Endodermal cell (in vitro differentiated cells): ENCODE results near the gene KIAA1217. TPM values are rescaled to one million over a fixed set of nuclear protein-coding genes. Genes with fewer than 3 reads are reported as not detected.

ENCODE experiments used
- DNase-seq: peaks from one replicate; pipeline ENCODE4 v3.0.0-alpha.2; 2017
- H3K27ac ChIP-seq: 2 replicates; pipeline ENCODE4 v1.5.1; 2013; ENCODE audit warnings: mild to moderate bottlenecking, low read depth, low read length, moderate library complexity
- H3K27me3 ChIP-seq: 2 replicates; pipeline ENCODE4 v1.6.1; 2013; ENCODE audit warnings: mild to moderate bottlenecking, low read length, moderate library complexity; ENCODE audit not compliant: insufficient read depth, control insufficient read depth, poor library complexity, severe bottlenecking
- H3K36me3 ChIP-seq: 2 replicates; pipeline ENCODE4 v1.7.0; 2013; ENCODE audit warnings: mild to moderate bottlenecking, low read length, moderate library complexity; ENCODE audit not compliant: control insufficient read depth, insufficient read depth
- H3K4me1 ChIP-seq: one replicate; pipeline ENCODE4 v1.7.0; 2013; ENCODE audit warnings: low read length; ENCODE audit not compliant: control insufficient read depth, insufficient read depth
- H3K4me3 ChIP-seq: 2 replicates; pipeline ENCODE4 v1.5.1; 2013; ENCODE audit warnings: mild to moderate bottlenecking, low read length, moderate library complexity
- H3K9ac ChIP-seq: 2 replicates; pipeline ENCODE4 v1.6.1; 2013; ENCODE audit warnings: mild to moderate bottlenecking, low read length, moderate library complexity; ENCODE audit not compliant: poor library complexity, severe bottlenecking; ENCODE audit errors: extremely low read depth
- H3K9me3 ChIP-seq: 2 replicates; pipeline ENCODE4 v1.6.1; 2013; ENCODE audit warnings: mild to moderate bottlenecking, low read length, moderate library complexity; ENCODE audit not compliant: control insufficient read depth
- H3K27ac Mint-ChIP-seq: 2 replicates; pipeline ENCODE4 v1.8.0; 2020; ENCODE audit warnings: mixed read lengths
- H3K27me3 Mint-ChIP-seq: 2 replicates; pipeline ENCODE4 v1.8.0; 2021; ENCODE audit warnings: mild to moderate bottlenecking, mixed read lengths; ENCODE audit not compliant: insufficient read depth
- H3K36me3 Mint-ChIP-seq: 2 replicates; pipeline ENCODE4 v1.8.0; 2020; ENCODE audit warnings: low read depth, mixed read lengths
- H3K4me1 Mint-ChIP-seq: 2 replicates; pipeline ENCODE4 v1.8.0; 2020; ENCODE audit warnings: mixed read lengths
- H3K4me3 Mint-ChIP-seq: 2 replicates; pipeline ENCODE4 v1.8.0; 2020; ENCODE audit warnings: mild to moderate bottlenecking, moderate library complexity, mixed read lengths
- H3K9me3 Mint-ChIP-seq: 2 replicates; pipeline ENCODE4 v1.8.0; 2020; ENCODE audit warnings: mild to moderate bottlenecking, mixed read lengths
- CTCF ChIP-seq: fragments of 200-600 bp; sonication (generic); conservative IDR thresholded peaks from 2 replicates; pipeline ENCODE4 v1.5.0; 2021; ENCODE audit warnings: antibody characterized with exemption, mild to moderate bottlenecking
- WGBS, 2 experiments: methylation state at CpG; one replicate each; pipeline versions ENCODE4 v1.1.5 to v1.1.7; 2013; ENCODE audit warnings: missing lambda C conversion rate in 2 of 2, mixed read lengths in 1 of 2; ENCODE audit not compliant: insufficient coverage in 1 of 2, insufficient read length in 1 of 2; 5-methylcytosine and 5-hydroxymethylcytosine counted together
- total RNA-seq, 2 donors: library from RNA; stranded (reverse); fragmentation: NEBNext Ultra II Directional in 1 of 2; extraction: Animal tissue kit (Norgen Biotek cat#: 25700) in 1 of 2; gene quantifications; 2 replicates in 1 of 2; 3 replicates in 1 of 2; pipeline ENCODE4 v1.2.1, GENCODE V29; 2021

KIAA1217 gene
- total RNA-seq, 2 donors from 2014 or later: 25.4 to 27.2 TPM

GRCh38 chr10:24303522-24304310 is 94.8 kb downstream of the KIAA1217 start:
- TF ChIP-seq CTCF: no peak
- Histone ChIP-seq H3K4me3 (no peak overlapping the region), H3K4me1 (no peaks in the 10 kb centered on the region), H3K27me3 (no peaks in the 10 kb centered on the region), H3K9ac (no peak overlapping the region), H3K27ac (no peak overlapping the region), H3K36me3 (no peaks in the 10 kb centered on the region), H3K9me3 (no peaks in the 10 kb centered on the region)
- Mint-ChIP-seq H3K4me3 (no peak overlapping the region), H3K27ac (peak overlapping the region; percentile 33), H3K36me3 (peaks cover 2% of the 10 kb centered on the region), H3K27me3 (no peaks in the 10 kb centered on the region), H3K9me3 (no peaks in the 10 kb centered on the region), H3K4me1 (peaks cover 11% of the 10 kb centered on the region)
- 81 to 91% methylated on average over 5 to 8 of the region's 8 CpGs for WGBS, 2 experiments
- no peak for DNase-seq

- Mint-ChIP-seq H3K4me3 (no peak overlapping the region), H3K36me3 (peaks cover 2% of the 10 kb centered on the region), H3K27me3 (no peaks in the 10 kb centered on the region), H3K27ac (no peak overlapping the region), H3K9me3 (no peaks in the 10 kb centered on the region), H3K4me1 (peaks cover 11% of the 10 kb centered on the region)
- no peak for TF ChIP-seq CTCF
- DNase-seq: no peak
- no peaks in the 10 kb centered on the region for H3K27me3 ChIP-seq
- H3K27ac ChIP-seq: no peak overlapping the region
- H3K4me1 ChIP-seq: no peaks in the 10 kb centered on the region
- no peaks in the 10 kb centered on the region for H3K36me3 ChIP-seq
- H3K9me3 ChIP-seq: no peaks in the 10 kb centered on the region
- H3K9ac ChIP-seq: no peak overlapping the region
- no peak overlapping the region for H3K4me3 ChIP-seq
- 92 to 100% methylated on average over 4 to 8 of the region's 8 CpGs for WGBS, 2 experiments
Measured at GRCh38 chr10:24305551-24306506, 96.9 kb downstream of the KIAA1217 start.

- no peak overlapping the region for H3K4me3 ChIP-seq
- H3K27me3 Mint-ChIP-seq: no peaks in the 10 kb centered on the region
- no peaks in the 10 kb centered on the region for H3K9me3 Mint-ChIP-seq
- H3K4me1 ChIP-seq: no peaks in the 10 kb centered on the region
- H3K27ac ChIP-seq: no peak overlapping the region
- H3K36me3 Mint-ChIP-seq: peaks cover 5% of the 10 kb centered on the region
- TF ChIP-seq CTCF: no peak
- H3K4me1 Mint-ChIP-seq: peaks cover 11% of the 10 kb centered on the region
- H3K9ac ChIP-seq: no peak overlapping the region
- no peaks in the 10 kb centered on the region for H3K27me3 ChIP-seq
- no peak overlapping the region for H3K27ac Mint-ChIP-seq
- DNase-seq: no peak
- H3K36me3 ChIP-seq: no peaks in the 10 kb centered on the region
- WGBS, 2 experiments: 84 to 90% methylated on average over 2 to 4 of the region's 4 CpGs
- no peak overlapping the region for H3K4me3 Mint-ChIP-seq
- H3K9me3 ChIP-seq: no peaks in the 10 kb centered on the region
Measured at GRCh38 chr10:24306507-24306875, 97.6 kb downstream of the KIAA1217 start.
